Mesenchymal stem cell (in vitro differentiated cells and primary cell): ENCODE data around the gene RTEL1.

ENCODE experiments used
- DNase-seq: peaks from one replicate; pipeline ENCODE4 v3.0.0-alpha.2; 2013
- H2AFZ ChIP-seq: one replicate; pipeline ENCODE4 v1.6.1; 2013; ENCODE audit warnings: low read depth, mild to moderate bottlenecking, control low read depth, inconsistent platforms, low read length, moderate library complexity
- H2AK5ac ChIP-seq: 2 replicates; pipeline ENCODE4 v1.6.1; 2013; ENCODE audit warnings: low read length, moderate library complexity, mild to moderate bottlenecking, inconsistent platforms; ENCODE audit not compliant: severe bottlenecking
- H2BK120ac ChIP-seq: one replicate; pipeline ENCODE4 v1.6.1; 2013; ENCODE audit warnings: low read depth, mild to moderate bottlenecking, inconsistent platforms, low read length, moderate library complexity
- H2BK12ac ChIP-seq, 2 experiments: one replicate each; pipeline ENCODE4 v1.6.1; 2013; ENCODE audit warnings: inconsistent platforms in 2 of 2, low read length in 2 of 2, mild to moderate bottlenecking in 2 of 2, moderate library complexity in 2 of 2, control low read depth in 1 of 2
- H2BK15ac ChIP-seq: one replicate; pipeline ENCODE4 v1.6.1; 2013; ENCODE audit warnings: mild to moderate bottlenecking, low read depth, inconsistent platforms; ENCODE audit not compliant: poor library complexity, severe bottlenecking
- H2BK5ac ChIP-seq: 2 replicates; pipeline ENCODE4 v1.6.1; 2013; ENCODE audit warnings: low read depth, mild to moderate bottlenecking, low read length, control low read depth, inconsistent platforms; ENCODE audit not compliant: poor library complexity, severe bottlenecking
- H3K14ac ChIP-seq, 2 experiments: one replicate each; pipeline ENCODE4 v1.6.1; 2013; ENCODE audit warnings: inconsistent platforms in 2 of 2, low read length in 2 of 2, control low read depth in 1 of 2, mild to moderate bottlenecking in 1 of 2, moderate library complexity in 1 of 2
- H3K18ac ChIP-seq, 2 experiments: one replicate each; pipeline ENCODE4 v1.6.1; 2013; ENCODE audit warnings: inconsistent platforms in 2 of 2, low read length in 2 of 2, control low read depth in 1 of 2, low read depth in 1 of 2, mild to moderate bottlenecking in 1 of 2
- H3K23ac ChIP-seq, 2 experiments: one replicate each; pipeline ENCODE4 v1.6.1; 2013; ENCODE audit warnings: inconsistent platforms in 2 of 2, low read length in 2 of 2, mild to moderate bottlenecking in 2 of 2, moderate library complexity in 2 of 2, control low read depth in 1 of 2
- H3K27ac ChIP-seq: 2 replicates; pipeline ENCODE4 v1.5.1; 2013; ENCODE audit warnings: mild to moderate bottlenecking, moderate library complexity, low read length, control low read depth, inconsistent platforms; ENCODE audit not compliant: poor library complexity, severe bottlenecking
- H3K27me3 ChIP-seq, 2 experiments: 2 replicates each; pipeline versions ENCODE4 v1.6.1 to v1.7.0; 2013; ENCODE audit warnings: low read length in 2 of 2, mild to moderate bottlenecking in 2 of 2, moderate library complexity in 2 of 2, control low read depth in 1 of 2, inconsistent platforms in 1 of 2; ENCODE audit not compliant: control insufficient read depth in 1 of 2, insufficient read depth in 1 of 2
- H3K36me3 ChIP-seq, 2 experiments: 2 replicates each; pipeline versions ENCODE4 v1.6.1 to v1.7.0; 2013; ENCODE audit warnings: low read length in 2 of 2, control low read depth in 1 of 2, inconsistent platforms in 1 of 2, low read depth in 1 of 2, mild to moderate bottlenecking in 1 of 2; ENCODE audit not compliant: insufficient read depth in 2 of 2, control insufficient read depth in 1 of 2
- H3K4ac ChIP-seq, 2 experiments: one replicate each; pipeline ENCODE4 v1.6.1; 2013; ENCODE audit warnings: inconsistent platforms in 2 of 2, low read length in 2 of 2, mild to moderate bottlenecking in 2 of 2, moderate library complexity in 2 of 2, control low read depth in 1 of 2, low read depth in 1 of 2
- H3K4me1 ChIP-seq: 2 replicates; pipeline ENCODE4 v1.6.1; 2013; ENCODE audit warnings: low read depth, low read length, control low read depth; ENCODE audit not compliant: control insufficient read depth, insufficient read depth
- H3K4me2 ChIP-seq: 2 replicates; pipeline ENCODE4 v1.6.1; 2013; ENCODE audit warnings: low read length, mild to moderate bottlenecking, inconsistent platforms; ENCODE audit not compliant: poor library complexity, severe bottlenecking
- H3K4me3 ChIP-seq, 2 experiments: 2 replicates each; pipeline versions ENCODE4 v1.5.1 to v1.7.0; 2013; ENCODE audit warnings: low read length in 2 of 2, mild to moderate bottlenecking in 2 of 2, control low read depth in 1 of 2, low read depth in 1 of 2; ENCODE audit not compliant: insufficient read depth in 1 of 2
- H3K79me1 ChIP-seq: replicated peaks from 2 replicates; pipeline ENCODE4 v1.6.1; 2013; ENCODE audit warnings: mild to moderate bottlenecking, control low read depth, low read length, inconsistent platforms; ENCODE audit not compliant: poor library complexity, severe bottlenecking
- H3K9ac ChIP-seq: 2 replicates; pipeline ENCODE4 v1.7.0; 2013; ENCODE audit warnings: mild to moderate bottlenecking, low read length, moderate library complexity
- H3K9me3 ChIP-seq: 2 replicates; pipeline ENCODE4 v1.7.0; 2013; ENCODE audit warnings: mild to moderate bottlenecking, low read length; ENCODE audit not compliant: control insufficient read depth
- H4K8ac ChIP-seq: one replicate; pipeline ENCODE4 v1.6.1; 2013; ENCODE audit warnings: inconsistent platforms, mild to moderate bottlenecking, low read length, moderate library complexity
- H4K91ac ChIP-seq: one replicate; pipeline ENCODE4 v1.6.1; 2013; ENCODE audit warnings: mild to moderate bottlenecking, low read length, inconsistent platforms
- WGBS: methylation state at CpG from one replicate; pipeline ENCODE4 v1.1.7; 2013; ENCODE audit warnings: mixed read lengths; 5-methylcytosine and 5-hydroxymethylcytosine counted together

The RTEL1 gene

GRCh38 chr20:63739130-63740069 lies 81.3 kb downstream of the RTEL1 start, which contains the start of gene SLC2A4RG:
Gene SLC2A4RG (plus strand): TSS chr20:63739776. CDS start chr20:63739913, 137 bp downstream.
- DNase-seq = peak; percentile 74
- Histone ChIP-seq H3K23ac (peak within 1 kb of the TSS; percentile 46 to 93), H3K27me3 (no peaks in the 10 kb centered on the region), H3K79me1 (peaks cover 9% of the 10 kb centered on the region), H3K4me1 (peaks cover 40% of the 10 kb centered on the region), H3K9me3 (no peaks in the 10 kb centered on the region), H3K4ac (peak within 1 kb of the TSS; percentile 80 to 81), H2BK15ac (peak within 1 kb of the TSS; percentile 82), H2AFZ (peak within 1 kb of the TSS; percentile 36), H3K4me2 (peak within 1 kb of the TSS; percentile 85), H3K36me3 (peaks cover 43 to 67% of the 10 kb centered on the region in 2 experiments), H2BK5ac (peak within 1 kb of the TSS; percentile 84), H3K18ac (peak within 1 kb of the TSS; percentile 89 to 93), H4K8ac (peak within 1 kb of the TSS; percentile 67), H2BK120ac (peak within 1 kb of the TSS; percentile 90), H3K4me3 (peak within 1 kb of the TSS; percentile 78 to 86), H3K14ac (peak within 1 kb of the TSS in 1 of 2 experiments; percentile 94), H2AK5ac (peak within 1 kb of the TSS; percentile 80), H3K9ac (peak within 1 kb of the TSS; percentile 88), H4K91ac (peak within 1 kb of the TSS; percentile 90), H2BK12ac (peak within 1 kb of the TSS; percentile 15 to 50), H3K27ac (peak within 1 kb of the TSS; percentile 95)
- 2% methylated on average over 46 of the region's 136 CpGs for WGBS

GRCh38 chr20:63740070-63740626 lies 82.0 kb downstream of the RTEL1 start:
- Histone ChIP-seq H3K4me2 (peak overlapping the region; percentile 75), H2BK15ac (peak overlapping the region; percentile 52), H3K4me1 (peaks cover 40% of the 10 kb centered on the region), H3K23ac (peak overlapping the region; percentile 21 to 93), H3K27ac (peak overlapping the region; percentile 95), H2BK120ac (peak overlapping the region; percentile 90), H3K4ac (peak overlapping the region; percentile 60 to 80), H2BK5ac (peak overlapping the region; percentile 84), H3K4me3 (peak overlapping the region; percentile 78 to 86), H2AFZ (no peak overlapping the region), H3K9ac (peak overlapping the region; percentile 88), H3K18ac (peak overlapping the region; percentile 89 to 93), H3K14ac (peak overlapping the region in 1 of 2 experiments; percentile 94), H3K79me1 (peaks cover 9% of the 10 kb centered on the region), H2BK12ac (peak overlapping the region; percentile 14 to 25), H4K91ac (peak overlapping the region; percentile 90), H4K8ac (peak overlapping the region; percentile 67), H3K9me3 (no peaks in the 10 kb centered on the region), H3K27me3 (no peaks in the 10 kb centered on the region), H2AK5ac (peak overlapping the region; percentile 80), H3K36me3 (peaks cover 39 to 65% of the 10 kb centered on the region in 2 experiments)
- peak; percentile 38 for DNase-seq
- 1% methylated on average over 38 of the region's 80 CpGs for WGBS

GRCh38 chr20:63740627-63741353 lies 82.7 kb downstream of the RTEL1 start:
- Histone ChIP-seq H3K9me3 (no peaks in the 10 kb centered on the region), H3K27ac (peak overlapping the region; percentile 95), H3K14ac (peak overlapping the region in 1 of 2 experiments; percentile 94), H3K79me1 (peaks cover 9% of the 10 kb centered on the region), H3K27me3 (no peaks in the 10 kb centered on the region), H2AFZ (peak overlapping the region; percentile 42), H3K36me3 (peaks cover 34 to 64% of the 10 kb centered on the region in 2 experiments), H2BK5ac (peak overlapping the region; percentile 84), H3K18ac (peak overlapping the region; percentile 89 to 93), H4K91ac (peak overlapping the region; percentile 90), H4K8ac (peak overlapping the region; percentile 66), H3K23ac (peak overlapping the region in 1 of 2 experiments; percentile 93), H2AK5ac (peak overlapping the region; percentile 80), H3K4me3 (peak overlapping the region; percentile 78 to 86), H3K4me2 (peak overlapping the region; percentile 75), H2BK12ac (peak overlapping the region; percentile 14 to 45), H3K9ac (peak overlapping the region; percentile 88), H3K4ac (peak overlapping the region; percentile 60 to 66), H3K4me1 (peaks cover 40% of the 10 kb centered on the region), H2BK120ac (peak overlapping the region; percentile 90), H2BK15ac (peak overlapping the region; percentile 52)
- under 1% methylated on average over 22 of the region's 29 CpGs for WGBS
- DNase-seq = peak; percentile 93
